Choroid plexus epithelial cell (primary cell): ENCODE data around the gene TOM1.

ENCODE experiments used
- DNase-seq: peaks from one replicate; pipeline ENCODE4 v3.0.0-alpha.2; 2010; ENCODE audit warnings: low read depth
- H3K4me3 ChIP-seq: 2 replicates; pipeline ENCODE4 v1.5.1; 2011; ENCODE audit warnings: low read depth, mild to moderate bottlenecking, control low read depth, low read length, moderate library complexity
- CTCF ChIP-seq: conservative IDR thresholded peaks from 2 replicates; pipeline ENCODE4 v1.5.1; 2011; ENCODE audit warnings: low read depth, mild to moderate bottlenecking, control low read depth, inconsistent platforms, low read length, moderate library complexity

TOM1 gene

GRCh38 chr22:35306350-35306967 lies 6.8 kb downstream of the TOM1 start:
- TF ChIP-seq CTCF, result no peak
- DNase-seq, result peak; percentile 29
- no peak overlapping the region for H3K4me3 ChIP-seq

GRCh38 chr22:35307372-35307771 lies 7.7 kb downstream of the TOM1 start:
- TF ChIP-seq CTCF, result no peak
- no peak overlapping the region for H3K4me3 ChIP-seq
- no peak for DNase-seq

DNA sequence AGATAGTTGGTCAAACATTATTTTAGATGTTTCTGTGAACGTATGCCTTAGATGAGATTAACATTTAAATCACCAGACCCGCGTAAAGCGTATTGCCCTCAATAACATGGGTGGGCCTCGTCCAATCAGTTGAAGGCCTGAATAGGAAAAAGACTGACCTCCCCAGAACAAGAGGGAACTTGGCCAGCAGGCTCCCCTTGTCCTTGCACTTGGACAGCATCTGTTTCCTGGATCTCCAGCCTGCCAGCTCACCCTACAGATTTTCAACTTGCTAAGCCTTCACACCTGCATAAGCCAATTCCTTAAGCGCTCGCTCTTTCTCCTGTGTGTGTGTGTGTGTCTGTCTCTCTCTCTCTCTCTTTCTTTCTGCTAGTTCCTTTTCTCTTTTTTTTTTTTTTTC lies 8.2 kb downstream of the TOM1 start:
- H3K4me3 ChIP-seq, result no peak overlapping the region
- DNase-seq, result no peak
- TF ChIP-seq CTCF, result no peak

- no peak for DNase-seq
- no peak for TF ChIP-seq CTCF
- no peak overlapping the region for H3K4me3 ChIP-seq
Measured at GRCh38 chr22:35308480-35309021, 8.9 kb downstream of the TOM1 start.

- TF ChIP-seq CTCF, result peak; percentile 22
- peak; percentile 6 for DNase-seq
- H3K4me3 ChIP-seq, result no peak overlapping the region
Measured at GRCh38 chr22:35310556-35311550, 11.2 kb downstream of the TOM1 start.

DNA sequence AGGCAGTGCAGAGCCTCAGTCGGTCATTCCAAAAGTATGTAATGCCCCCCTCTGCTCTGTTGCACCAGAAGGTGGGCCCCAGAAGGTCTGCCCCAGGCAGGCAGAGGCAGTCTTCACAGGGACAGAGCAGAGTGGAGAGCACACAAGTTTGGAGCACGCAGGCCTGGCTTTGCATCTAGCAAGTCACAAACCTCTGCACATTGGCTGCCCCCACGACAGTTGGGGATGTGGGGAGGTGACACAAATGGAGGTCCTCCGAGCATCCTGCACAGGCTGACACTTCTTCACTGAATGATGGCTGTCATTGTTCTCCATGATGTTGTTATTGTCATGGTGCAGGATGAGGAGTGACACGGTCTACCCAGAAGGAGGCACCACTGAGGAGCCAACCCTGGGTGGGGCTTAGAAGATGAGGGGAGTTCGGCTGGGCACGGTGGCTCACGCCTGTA lies 11.9 kb downstream of the TOM1 start:
- no peak overlapping the region for H3K4me3 ChIP-seq
- DNase-seq, result no peak
- TF ChIP-seq CTCF, result no peak
